ENCODE data around the gene CFAP58.

DNA sequence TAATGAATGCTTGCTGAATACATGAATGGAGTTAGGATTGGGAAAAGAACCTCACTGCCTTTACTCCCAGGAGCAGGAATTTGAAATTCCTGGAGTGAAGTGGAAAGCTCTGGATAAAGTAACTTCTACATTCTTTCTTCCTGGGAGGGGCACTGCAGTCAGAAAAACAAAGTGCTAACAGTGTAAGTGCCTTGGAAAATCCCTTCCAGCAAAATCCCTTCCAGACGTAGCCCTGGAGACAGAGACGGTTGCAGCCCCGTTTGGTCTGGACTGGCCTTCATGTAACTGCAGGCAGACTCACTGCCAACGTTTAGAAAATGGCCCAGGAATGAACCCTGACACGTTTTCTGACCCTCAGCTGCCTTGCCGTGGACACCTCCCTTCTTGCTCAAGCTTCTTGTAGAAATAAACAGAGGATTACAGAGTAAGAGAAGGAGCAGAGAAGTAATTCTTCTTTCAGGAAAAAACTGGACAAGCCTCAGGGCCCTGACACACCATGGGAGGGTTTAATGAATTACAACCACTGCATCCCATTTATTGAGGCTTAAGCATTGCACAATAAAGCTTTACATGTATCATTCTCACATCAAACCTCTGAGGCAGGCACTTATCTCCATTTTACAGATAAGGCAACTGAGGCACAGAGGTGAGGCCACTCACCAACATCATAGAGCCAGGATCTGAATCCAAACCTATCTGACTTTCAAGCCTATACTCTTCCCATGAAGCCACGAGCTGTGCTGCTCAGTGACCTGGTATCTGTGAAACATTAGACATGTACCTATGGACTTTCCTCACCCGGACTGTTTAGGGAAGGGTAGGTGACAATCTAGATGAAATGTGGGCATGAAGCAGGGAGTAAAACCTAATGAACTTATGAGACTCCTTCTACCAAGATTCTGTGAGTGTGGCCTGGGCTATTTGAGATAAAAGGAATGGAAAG is 23.2 kb upstream of the CFAP58 start:
- TF ChIP-seq, protein P1, sequence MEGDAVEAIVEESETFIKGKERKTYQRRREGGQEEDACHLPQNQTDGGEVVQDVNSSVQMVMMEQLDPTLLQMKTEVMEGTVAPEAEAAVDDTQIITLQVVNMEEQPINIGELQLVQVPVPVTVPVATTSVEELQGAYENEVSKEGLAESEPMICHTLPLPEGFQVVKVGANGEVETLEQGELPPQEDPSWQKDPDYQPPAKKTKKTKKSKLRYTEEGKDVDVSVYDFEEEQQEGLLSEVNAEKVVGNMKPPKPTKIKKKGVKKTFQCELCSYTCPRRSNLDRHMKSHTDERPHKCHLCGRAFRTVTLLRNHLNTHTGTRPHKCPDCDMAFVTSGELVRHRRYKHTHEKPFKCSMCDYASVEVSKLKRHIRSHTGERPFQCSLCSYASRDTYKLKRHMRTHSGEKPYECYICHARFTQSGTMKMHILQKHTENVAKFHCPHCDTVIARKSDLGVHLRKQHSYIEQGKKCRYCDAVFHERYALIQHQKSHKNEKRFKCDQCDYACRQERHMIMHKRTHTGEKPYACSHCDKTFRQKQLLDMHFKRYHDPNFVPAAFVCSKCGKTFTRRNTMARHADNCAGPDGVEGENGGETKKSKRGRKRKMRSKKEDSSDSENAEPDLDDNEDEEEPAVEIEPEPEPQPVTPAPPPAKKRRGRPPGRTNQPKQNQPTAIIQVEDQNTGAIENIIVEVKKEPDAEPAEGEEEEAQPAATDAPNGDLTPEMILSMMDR (conservative IDR thresholded peaks at IDR 0.05) = no peak
- no peak for TF ChIP-seq EZH2 (IDR thresholded peaks at IDR 0.05; ENCODE audit: low read depth)

Measured in PC-9 (cell line).